GM23338 (cell line): ENCODE measurements around the gene SSNA1. TPM values are rescaled to one million over a fixed set of nuclear protein-coding genes. Genes with fewer than 3 reads are reported as not detected.

Experiments used
- ATAC-seq: fragments of 200-7000 bp; cut with Tn5 transposase; 3 replicates; pipeline ENCODE4 v1.9.1; 2020
- DNase-seq: peaks from one replicate; pipeline ENCODE4 v3.0.0-alpha.2; 2015; ENCODE audit warnings: low spot score
- H2AFZ ChIP-seq: fragments of 200-600 bp; sonication (generic); 2 replicates; pipeline ENCODE4 v1.8.0; 2016; ENCODE audit warnings: antibody characterized with exemption, mild to moderate bottlenecking, moderate library complexity
- H3F3A ChIP-seq: fragments of 200-600 bp; sonication (generic); replicated peaks from 2 replicates; pipeline ENCODE4 v1.8.0; 2017; ENCODE audit warnings: antibody characterized with exemption, mixed run types, low read depth
- H3K27ac ChIP-seq: fragments of 200-600 bp; sonication (generic); 2 replicates; pipeline ENCODE4 v1.6.1; 2016; ENCODE audit warnings: low read depth
- H3K27me3 ChIP-seq: fragments of 200-600 bp; sonication (generic); 2 replicates; pipeline ENCODE4 v1.8.0; 2016; ENCODE audit warnings: mild to moderate bottlenecking, mixed run types, moderate library complexity; ENCODE audit not compliant: insufficient read depth
- H3K36me3 ChIP-seq: fragments of 200-600 bp; sonication (generic); 2 replicates; pipeline ENCODE4 v1.8.0; 2016; ENCODE audit warnings: mild to moderate bottlenecking; ENCODE audit not compliant: insufficient read depth
- H3K4me1 ChIP-seq: fragments of 200-600 bp; sonication (generic); 2 replicates; pipeline ENCODE4 v1.8.0; 2016; ENCODE audit warnings: mild to moderate bottlenecking, moderate library complexity; ENCODE audit not compliant: insufficient read depth
- H3K4me2 ChIP-seq: fragments of 200-600 bp; sonication (generic); 2 replicates; pipeline ENCODE4 v1.7.1; 2017; ENCODE audit warnings: mixed run types
- H3K4me3 ChIP-seq: fragments of 200-600 bp; sonication (generic); 2 replicates; pipeline ENCODE4 v1.6.1; 2016; ENCODE audit warnings: mixed run types
- H3K79me2 ChIP-seq: fragments of 200-600 bp; sonication (generic); replicated peaks from 2 replicates; pipeline ENCODE4 v1.8.0; 2017; ENCODE audit warnings: mild to moderate bottlenecking; ENCODE audit not compliant: insufficient read depth
- H3K9me2 ChIP-seq: fragments of 200-600 bp; sonication (generic); 2 replicates; pipeline ENCODE4 v1.8.0; 2017; ENCODE audit not compliant: insufficient read depth
- H4K20me1 ChIP-seq: fragments of 200-600 bp; sonication (generic); replicated peaks from 2 replicates; pipeline ENCODE4 v1.8.0; 2017; ENCODE audit warnings: mild to moderate bottlenecking; ENCODE audit not compliant: insufficient read depth
- H3K27ac Mint-ChIP-seq: 2 replicates; pipeline ENCODE4 v1.8.0; 2020; ENCODE audit warnings: inconsistent platforms, mild to moderate bottlenecking, moderate library complexity, mixed read lengths
- H3K27me3 Mint-ChIP-seq: 3 replicates; pipeline ENCODE4 v1.8.0; 2022; ENCODE audit warnings: low read depth, mild to moderate bottlenecking, moderate library complexity, mixed read lengths, inconsistent platforms; ENCODE audit not compliant: insufficient read depth, poor library complexity
- H3K36me3 Mint-ChIP-seq: 3 replicates; pipeline ENCODE4 v1.8.0; 2021; ENCODE audit warnings: low read depth, mild to moderate bottlenecking, inconsistent platforms, moderate library complexity, mixed read lengths
- H3K4me1 Mint-ChIP-seq: 3 replicates; pipeline ENCODE4 v1.8.0; 2020; ENCODE audit warnings: mild to moderate bottlenecking, inconsistent platforms, mixed read lengths
- H3K4me3 Mint-ChIP-seq: 3 replicates; pipeline ENCODE4 v1.8.0; 2021; ENCODE audit warnings: moderate library complexity, mild to moderate bottlenecking, inconsistent platforms, mixed read lengths
- H3K9me3 Mint-ChIP-seq: 3 replicates; pipeline ENCODE4 v1.8.0; 2020; ENCODE audit warnings: moderate library complexity, mild to moderate bottlenecking, inconsistent platforms, mixed read lengths
- EZH2phosphoT487 ChIP-seq: fragments of 200-600 bp; sonication (generic); IDR thresholded peaks from one replicate; pipeline ENCODE4 v1.8.1; 2018; ENCODE audit warnings: antibody characterized with exemption; ENCODE audit not compliant: unreplicated experiment
- JUNB ChIP-seq: IDR thresholded peaks from one replicate; pipeline ENCODE4 v1.6.1; 2016; ENCODE audit warnings: antibody characterized with exemption; ENCODE audit not compliant: unreplicated experiment
- POLR2AphosphoS5 ChIP-seq: IDR thresholded peaks from 2 replicates; pipeline ENCODE4 v1.6.1; 2016; ENCODE audit warnings: antibody characterized with exemption, low read depth
- polyA plus RNA-seq: library from polyadenylated mRNA; unstranded; fragments of >200 nt; fragmentation: Nextera tagmentation; extraction: Ambion mirVana; gene quantifications from 2 replicates; pipeline ENCODE4 v1.2.1, GENCODE V29; 2016
- total RNA-seq: library from RNA; depleted of rRNA; stranded (reverse); fragments of >200 nt; shearing (Covaris generic); gene quantifications from 2 replicates; pipeline ENCODE4 v1.2.3, GENCODE V29; 2014
- TF ChIP-seq, protein P1 (sequence below), 2 experiments: fragments of 200-600 bp in 1 of 2; sonication (generic) in 1 of 2; conservative IDR thresholded peaks; 2 replicates each; pipeline versions ENCODE4 v1.5.1 to v1.6.1; 2016 to 2017; ENCODE audit warnings: antibody characterized with exemption in 2 of 2, low read depth in 2 of 2, mild to moderate bottlenecking in 2 of 2, moderate library complexity in 1 of 2

SSNA1 gene
- total and polyA plus RNA-seq, 2 experiments from 2014 or later = 132 to 154 TPM

DNA sequence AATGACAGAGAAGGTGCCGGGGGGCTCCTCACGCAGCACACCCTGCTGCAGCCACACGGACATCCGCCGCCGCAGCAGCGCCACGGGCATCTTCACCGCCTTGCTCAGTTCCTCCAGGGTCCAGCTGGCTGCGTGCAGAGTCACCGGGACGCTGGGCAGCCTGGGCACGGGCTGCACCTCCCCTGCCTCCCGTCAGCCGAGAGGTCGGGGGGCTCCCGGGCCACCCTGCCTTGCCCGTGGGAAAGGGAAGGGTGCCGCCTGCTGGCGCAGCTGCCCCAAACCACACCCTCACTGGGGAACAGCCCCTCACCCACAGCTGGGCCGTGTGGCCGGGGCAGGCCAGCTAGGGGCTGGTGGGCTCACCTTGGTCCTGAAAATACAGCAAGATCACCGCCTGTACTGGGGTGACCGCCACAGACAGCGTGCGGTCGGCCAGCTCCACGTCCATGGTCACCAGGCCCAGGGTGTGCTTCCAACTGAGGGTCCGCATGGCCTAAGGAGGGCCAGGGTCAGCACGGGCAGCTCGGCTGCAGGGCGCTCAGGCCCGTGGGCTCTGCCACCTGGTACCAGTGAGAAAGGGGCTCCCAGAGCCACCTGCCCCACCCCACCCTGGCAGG, 13.0 kb upstream of the SSNA1 start:
- Mint-ChIP-seq H3K4me3 (no peak overlapping the region), H3K36me3 (peaks cover 4% of the 10 kb centered on the region; the same call in 1 of the 3 replicates), H3K27ac (no peak overlapping the region), H3K4me1 (peaks cover 2% of the 10 kb centered on the region), H3K9me3 (no peaks in the 10 kb centered on the region), H3K27me3 (peaks cover 17% of the 10 kb centered on the region)
- Histone ChIP-seq H4K20me1 (no peaks in the 10 kb centered on the region), H3K79me2 (no peaks in the 10 kb centered on the region), H3K9me2 (no peaks in the 10 kb centered on the region), H3K4me2 (no peak overlapping the region), H3K36me3 (no peaks in the 10 kb centered on the region), H3F3A (peaks cover 7% of the 10 kb centered on the region; the same call in 1 of the 2 replicates), H2AFZ (no peak overlapping the region), H3K27ac (no peak overlapping the region), H3K4me1 (no peaks in the 10 kb centered on the region), H3K4me3 (no peak overlapping the region), H3K27me3 (peaks cover 12% of the 10 kb centered on the region)
- TF ChIP-seq EZH2phosphoT487 = no peak
- TF ChIP-seq, protein P1, sequence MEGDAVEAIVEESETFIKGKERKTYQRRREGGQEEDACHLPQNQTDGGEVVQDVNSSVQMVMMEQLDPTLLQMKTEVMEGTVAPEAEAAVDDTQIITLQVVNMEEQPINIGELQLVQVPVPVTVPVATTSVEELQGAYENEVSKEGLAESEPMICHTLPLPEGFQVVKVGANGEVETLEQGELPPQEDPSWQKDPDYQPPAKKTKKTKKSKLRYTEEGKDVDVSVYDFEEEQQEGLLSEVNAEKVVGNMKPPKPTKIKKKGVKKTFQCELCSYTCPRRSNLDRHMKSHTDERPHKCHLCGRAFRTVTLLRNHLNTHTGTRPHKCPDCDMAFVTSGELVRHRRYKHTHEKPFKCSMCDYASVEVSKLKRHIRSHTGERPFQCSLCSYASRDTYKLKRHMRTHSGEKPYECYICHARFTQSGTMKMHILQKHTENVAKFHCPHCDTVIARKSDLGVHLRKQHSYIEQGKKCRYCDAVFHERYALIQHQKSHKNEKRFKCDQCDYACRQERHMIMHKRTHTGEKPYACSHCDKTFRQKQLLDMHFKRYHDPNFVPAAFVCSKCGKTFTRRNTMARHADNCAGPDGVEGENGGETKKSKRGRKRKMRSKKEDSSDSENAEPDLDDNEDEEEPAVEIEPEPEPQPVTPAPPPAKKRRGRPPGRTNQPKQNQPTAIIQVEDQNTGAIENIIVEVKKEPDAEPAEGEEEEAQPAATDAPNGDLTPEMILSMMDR (conservative IDR thresholded peaks at IDR 0.05; ENCODE audit: low read depth in 2 of 2) = peak; percentile 34 to 82
- DNase-seq (peak; percentile 61), ATAC-seq (peak; percentile 74)

DNA sequence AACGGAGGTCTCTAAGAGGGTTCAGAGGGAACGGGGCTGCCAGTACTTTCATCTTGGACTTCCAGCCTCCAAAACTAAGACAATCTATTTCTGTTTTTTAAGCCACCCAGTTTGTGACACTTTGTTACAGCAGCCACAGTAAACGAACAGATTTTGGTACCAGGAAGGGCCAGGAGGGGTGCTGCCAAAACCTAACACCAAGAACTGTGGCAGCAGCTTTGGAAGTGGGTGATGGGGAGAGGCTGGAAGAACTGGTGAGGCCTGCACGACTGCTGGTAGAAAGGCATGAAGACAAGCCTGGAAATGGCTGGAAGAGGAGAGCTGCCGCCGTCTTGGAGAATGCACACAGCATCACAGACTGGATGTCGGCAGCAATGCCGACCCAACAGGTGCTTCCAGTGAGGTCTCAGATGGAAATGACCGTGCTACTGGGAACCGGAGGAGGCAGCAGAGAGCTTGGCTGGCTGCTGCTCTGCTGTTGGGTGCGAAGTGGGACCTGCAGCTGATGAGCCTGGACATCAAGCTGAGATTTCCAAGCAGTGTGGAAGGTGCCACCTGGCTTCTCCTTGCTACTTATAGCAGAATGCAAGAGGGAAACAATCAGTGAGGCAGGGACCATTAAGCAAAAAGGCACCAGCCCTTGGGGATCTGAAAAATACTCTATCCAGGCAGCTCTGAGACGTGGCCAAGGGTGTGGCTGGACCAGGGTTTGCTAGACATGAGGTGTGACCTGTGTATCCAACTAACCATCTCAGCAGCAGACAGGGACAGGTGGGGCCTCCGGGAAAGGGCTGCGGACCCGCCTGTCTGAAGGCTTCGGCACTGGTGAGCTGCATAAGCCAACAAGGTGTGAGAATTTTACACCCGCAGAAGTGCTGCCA, 11.9 kb upstream of the SSNA1 start:
- Histone ChIP-seq H3K9me2 (no peaks in the 10 kb centered on the region), H3K27ac (no peak overlapping the region), H3K4me1 (no peaks in the 10 kb centered on the region), H3K4me2 (no peak overlapping the region), H3K79me2 (no peaks in the 10 kb centered on the region), H3K36me3 (no peaks in the 10 kb centered on the region), H2AFZ (no peak overlapping the region), H4K20me1 (no peaks in the 10 kb centered on the region), H3K4me3 (no peak overlapping the region), H3F3A (peaks cover 7% of the 10 kb centered on the region; the same call in 1 of the 2 replicates), H3K27me3 (peaks cover 1% of the 10 kb centered on the region; the same call in 1 of the 2 replicates)
- DNase-seq (peak; percentile 70), ATAC-seq (peak; percentile 67)
- Mint-ChIP-seq H3K4me1 (no peaks in the 10 kb centered on the region; the same call in 1 of the 3 replicates), H3K9me3 (no peaks in the 10 kb centered on the region), H3K27me3 (peaks cover 8% of the 10 kb centered on the region), H3K27ac (no peak overlapping the region), H3K4me3 (no peak overlapping the region), H3K36me3 (peaks cover 4% of the 10 kb centered on the region; the same call in 1 of the 3 replicates)
- 0 out of 2 replicates have a peak, but pooled peaks have one; percentile 23 for TF ChIP-seq POLR2AphosphoS5
- no peak for TF ChIP-seq JUNB
- TF ChIP-seq, protein P1 (conservative IDR thresholded peaks at IDR 0.05; ENCODE audit: low read depth in 2 of 2) = peak; percentile 43 to 58
